GM12891 (cell line): ENCODE measurements around the gene RNF150. TPM values are rescaled to one million over a fixed set of nuclear protein-coding genes. Genes with fewer than 3 reads are reported as not detected.
A peak's percentile ranks its signal among the peaks of the same experiment; 100 is the strongest.
"Not testable (repeated sequence)": the region's sequence is repeated elsewhere in the genome, so short reads cannot be mapped to it uniquely, and the experiment has no call there.

ENCODE experiments used
- DNase-seq: peaks from one replicate; pipeline ENCODE4 v3.0.0; 2011; ENCODE audit warnings: low spot score; ENCODE audit not compliant: insufficient read length
- FAIRE-seq: peaks from 2 replicates; lab custom pipeline; 2011; peaks lifted over from hg19 to GRCh38; lab: Jason Lieb, UNC
- PAX5 ChIP-seq: IDR thresholded peaks from 2 replicates; pipeline ENCODE4 v1.6.1; 2011; ENCODE audit warnings: low read length, moderate library complexity, mild to moderate bottlenecking; ENCODE audit not compliant: insufficient read depth, severe bottlenecking
- POLR2A ChIP-seq: IDR thresholded peaks from 2 replicates; pipeline ENCODE4 v1.6.1; 2011; ENCODE audit warnings: low read depth, low read length, control low read depth
- POLR2AphosphoS5 ChIP-seq: IDR thresholded peaks from 2 replicates; pipeline ENCODE4 v1.6.1; 2011; ENCODE audit warnings: low read depth, low read length, control low read depth
- POU2F2 ChIP-seq: IDR thresholded peaks from 2 replicates; pipeline ENCODE4 v1.6.1; 2011; ENCODE audit warnings: low read depth, mild to moderate bottlenecking, control low read depth, low read length, moderate library complexity
- SPI1 ChIP-seq: IDR thresholded peaks from 2 replicates; pipeline ENCODE4 v1.6.1; 2011; ENCODE audit warnings: low read depth, low read length, control low read depth
- TAF1 ChIP-seq: IDR thresholded peaks from 2 replicates; pipeline ENCODE4 v1.6.1; 2011; ENCODE audit warnings: low read depth, low read length, control low read depth
- polyA plus RNA-seq: library from polyadenylated mRNA; unstranded; fragments of >200 nt; gene quantifications from one replicate; pipeline ENCODE4 v1.2.1, GENCODE V29; 2012; ENCODE audit warnings: low read depth, missing spikeins, inconsistent platforms; ENCODE audit not compliant: missing spikeins

The RNF150 gene
- not detected for polyA plus RNA-seq

DNA sequence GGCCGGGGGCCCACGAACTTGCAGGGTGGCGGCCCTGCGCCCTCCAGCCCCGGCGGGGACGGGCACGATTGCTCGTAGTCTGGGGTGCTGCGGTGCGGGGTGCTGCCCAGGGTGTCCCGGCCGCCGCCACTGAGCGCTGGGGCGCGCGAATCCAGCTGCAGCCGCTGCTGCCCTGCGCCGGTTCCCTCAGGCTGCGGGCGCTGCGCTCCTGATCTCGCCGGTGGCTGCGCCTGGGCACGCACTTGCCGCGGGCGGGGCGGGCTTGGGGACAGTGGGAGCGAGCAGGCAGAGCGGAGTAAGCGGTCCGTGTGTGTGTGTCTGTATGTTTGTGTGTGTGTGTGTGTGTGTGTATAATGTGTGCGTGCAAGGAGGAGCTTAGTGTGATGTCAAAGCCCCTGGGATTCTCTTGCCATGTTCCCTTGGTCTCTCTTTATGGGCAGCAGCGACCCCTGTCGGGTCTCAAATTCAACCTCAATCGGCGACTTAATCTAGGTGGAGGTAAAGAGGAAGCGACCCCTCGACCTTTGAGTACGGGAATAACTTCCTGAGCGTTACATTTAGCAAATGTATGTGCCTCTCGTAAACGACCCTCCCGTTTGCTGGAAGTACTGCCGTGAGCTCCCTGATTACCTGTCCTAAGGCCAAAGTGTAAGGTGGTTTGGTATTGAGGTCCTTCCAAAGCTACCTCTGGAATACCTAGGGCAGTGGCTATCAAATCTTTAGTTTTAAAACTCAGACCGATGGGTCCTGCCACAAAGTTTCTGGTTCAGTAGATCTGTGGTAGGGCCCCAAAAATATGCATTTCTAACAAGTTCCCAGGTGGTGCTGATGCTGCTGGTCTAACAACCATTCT, at the start of gene RNF150:
TSS of gene RNF150 (minus strand) at position 324 of the 853 bp plus-strand sequence.
- FAIRE-seq: peak; percentile 91
- TF ChIP-seq TAF1: no peak
- peak; percentile 63 for TF ChIP-seq SPI1

GRCh38 chr4:141180991-141181761, 47.9 kb upstream of the RNF150 start:
- no peak for DNase-seq
- FAIRE-seq: no peak

More for the DNA sequence above, at the start of gene RNF150:
- peak; percentile 41 for DNase-seq

DNA sequence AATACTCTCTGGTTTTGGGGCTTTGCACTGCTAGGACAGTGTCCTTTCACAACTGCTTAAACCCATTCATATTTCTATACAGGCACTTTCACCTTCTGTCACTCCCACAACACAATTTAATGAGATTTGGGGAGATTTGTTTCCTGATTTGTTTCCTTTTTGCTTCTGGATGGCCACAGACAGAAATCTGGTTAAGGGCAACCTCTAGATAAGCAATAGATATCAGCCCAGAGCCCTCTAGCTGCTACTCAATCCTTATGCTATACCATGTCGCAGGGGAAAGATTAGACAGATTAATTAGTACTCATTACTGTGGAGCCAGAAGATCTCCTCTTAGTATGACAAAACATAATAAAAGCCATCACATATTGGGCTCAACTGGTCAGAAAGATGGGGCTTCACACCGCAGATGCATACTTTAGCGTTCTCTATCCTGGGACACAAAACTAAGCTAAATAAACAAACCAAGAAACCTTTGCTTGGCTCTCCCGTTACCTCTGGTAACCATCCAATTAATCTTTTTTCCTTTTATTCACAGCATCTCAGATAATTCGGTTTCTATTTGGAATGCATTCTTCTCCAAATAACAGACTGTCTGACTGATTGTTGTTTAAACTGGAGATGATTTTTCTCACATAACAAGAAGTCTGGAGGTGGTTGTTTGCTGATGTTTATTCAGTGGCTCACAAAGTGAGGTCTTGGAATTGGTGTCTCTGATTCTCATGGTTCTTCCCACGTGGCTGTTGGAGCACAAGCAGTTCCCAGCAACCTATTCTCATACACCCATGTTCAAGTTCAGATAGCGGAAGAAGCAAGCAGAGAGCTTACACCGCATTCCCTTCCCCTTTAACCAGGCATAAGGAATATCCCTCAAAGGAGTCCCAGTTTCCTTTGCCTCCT, 46.5 kb upstream of the RNF150 start:
- TF ChIP-seq SPI1 (no peak), TAF1 (no peak), PAX5 (no peak), POU2F2 (no peak), POLR2A (no peak), POLR2AphosphoS5 (no peak)
- no peak for DNase-seq
- no peak for FAIRE-seq

More at GRCh38 chr4:141180991-141181761, 47.9 kb upstream of the RNF150 start:
- TF ChIP-seq TAF1 (no peak), PAX5 (no peak), POLR2AphosphoS5 (no peak), POLR2A (no peak), SPI1 (no peak), POU2F2 (no peak)

- no peak for FAIRE-seq
- TF ChIP-seq TAF1: no peak
- TF ChIP-seq POLR2AphosphoS5: no peak
- no peak for TF ChIP-seq POLR2A
- no peak for TF ChIP-seq PAX5
- no peak for TF ChIP-seq SPI1
- no peak for TF ChIP-seq POU2F2
- no peak for DNase-seq
Observed at GRCh38 chr4:141177171-141177570, 43.9 kb upstream of the RNF150 start.

- peak; percentile 23 for FAIRE-seq
- no peak for DNase-seq
- TF ChIP-seq POU2F2: no peak
- peak; percentile 58 for TF ChIP-seq SPI1
- no peak for TF ChIP-seq POLR2A
Observed at GRCh38 chr4:141174457-141174856, 41.2 kb upstream of the RNF150 start.

DNA sequence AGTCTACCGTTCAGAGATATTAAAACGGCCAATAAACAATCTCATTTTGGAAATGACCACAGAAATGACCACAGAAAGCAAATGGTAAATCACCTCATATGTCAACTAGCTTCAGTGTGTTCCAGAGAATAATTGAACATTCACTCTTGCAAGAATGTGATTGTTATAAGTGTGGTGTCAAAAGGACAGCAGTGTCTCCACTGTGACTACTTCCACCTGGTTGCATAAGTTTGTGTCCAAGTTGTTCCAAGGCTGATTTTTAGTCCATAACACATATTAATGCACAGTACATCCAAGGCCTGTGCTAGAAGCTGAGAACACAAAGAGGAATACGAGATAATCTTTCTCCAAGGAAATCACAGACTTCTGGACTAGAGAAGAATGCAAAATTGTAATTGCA, 37.4 kb upstream of the RNF150 start:
- DNase-seq (no peak), FAIRE-seq (no peak)
- TF ChIP-seq POLR2A (no peak), TAF1 (no peak), SPI1 (no peak), POLR2AphosphoS5 (no peak)

DNA sequence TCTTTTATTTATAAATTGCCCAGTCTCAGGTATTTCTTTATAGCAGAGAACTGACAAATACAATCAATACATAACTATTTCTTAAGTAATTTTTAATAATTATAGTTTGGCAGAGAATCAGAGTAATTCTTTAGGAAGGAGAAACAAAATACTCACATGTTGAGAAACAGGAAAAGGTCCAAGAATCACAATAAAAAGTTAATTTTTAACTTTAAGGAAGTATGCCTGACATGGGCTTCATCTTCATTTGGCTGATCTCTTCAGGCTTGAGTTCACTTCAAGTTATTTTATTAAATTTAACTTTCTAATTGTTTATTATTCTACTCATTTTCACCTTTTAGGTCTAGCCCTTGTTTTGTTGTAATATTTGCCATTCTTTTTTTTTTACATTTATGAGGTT, 36.1 kb upstream of the RNF150 start:
- TF ChIP-seq TAF1: no peak
- no peak for TF ChIP-seq SPI1
- FAIRE-seq (no peak), DNase-seq (no peak)

DNA sequence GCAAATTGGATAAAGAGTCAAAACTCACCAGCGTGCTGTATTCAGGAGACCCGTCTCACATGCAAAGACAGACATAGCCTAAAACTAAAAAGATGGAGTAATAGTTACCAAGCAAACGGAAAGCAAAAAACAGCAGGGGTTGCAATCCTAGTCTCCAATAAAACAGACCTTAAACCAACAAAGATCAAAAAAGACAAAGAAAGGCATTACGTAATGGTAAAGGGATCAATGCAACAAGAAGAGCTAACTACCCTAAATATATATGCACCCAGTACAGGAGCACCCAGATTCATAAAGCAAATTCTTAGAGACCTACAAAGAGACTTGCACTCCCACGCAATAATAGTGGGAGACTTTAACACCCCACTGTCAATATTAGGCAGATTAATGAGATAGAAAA, 31.7 kb upstream of the RNF150 start:
- FAIRE-seq, DNase-seq: not testable (repeated sequence)

DNA sequence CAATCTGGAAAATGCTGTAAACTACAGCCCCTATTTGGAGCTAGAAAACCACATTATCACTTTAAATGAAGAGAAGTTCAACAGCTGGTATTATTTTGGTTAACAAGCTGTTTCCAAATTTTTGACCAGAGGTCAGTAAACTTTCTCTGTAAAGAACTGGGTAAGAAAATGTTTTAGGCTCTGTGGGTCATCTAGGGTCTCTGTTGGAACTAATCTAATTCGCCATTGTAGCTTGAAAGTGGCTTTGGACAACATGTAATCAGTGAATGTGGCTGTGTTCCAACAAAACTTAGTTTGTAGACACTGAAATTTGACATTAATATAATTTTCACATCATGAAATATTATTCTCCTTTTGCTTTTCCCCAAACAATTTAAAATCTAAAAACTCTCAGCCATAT, 25.8 kb upstream of the RNF150 start:
- DNase-seq (no peak), FAIRE-seq (no peak)
- TF ChIP-seq POU2F2 (no peak), POLR2AphosphoS5 (no peak)

- FAIRE-seq: no peak
- TF ChIP-seq POLR2AphosphoS5 (no peak), TAF1 (no peak), POLR2A (no peak), SPI1 (no peak), POU2F2 (no peak), PAX5 (no peak)
- DNase-seq: no peak
Observed at GRCh38 chr4:141158219-141158618, 24.9 kb upstream of the RNF150 start.
